GM23338 (cell line): ENCODE data around the gene SIN3B.

Experiments used
- JUNB ChIP-seq: IDR thresholded peaks from one replicate; pipeline ENCODE4 v1.6.1; 2016; ENCODE audit warnings: antibody characterized with exemption; ENCODE audit not compliant: unreplicated experiment
- POLR2AphosphoS5 ChIP-seq: IDR thresholded peaks from 2 replicates; pipeline ENCODE4 v1.6.1; 2016; ENCODE audit warnings: antibody characterized with exemption, low read depth
- STAT1 ChIP-seq: IDR thresholded peaks from one replicate; pipeline ENCODE4 v1.6.1; 2016; ENCODE audit warnings: antibody characterized with exemption; ENCODE audit not compliant: unreplicated experiment
- TF ChIP-seq, protein P1 (sequence below), 2 experiments: fragments of 200-600 bp in 1 of 2; sonication (generic) in 1 of 2; conservative IDR thresholded peaks; 2 replicates each; pipeline versions ENCODE4 v1.5.1 to v1.6.1; 2016 to 2017; ENCODE audit warnings: antibody characterized with exemption in 2 of 2, low read depth in 2 of 2, mild to moderate bottlenecking in 2 of 2, moderate library complexity in 1 of 2
- TF ChIP-seq, protein P2 (sequence below): IDR thresholded peaks from one replicate; pipeline ENCODE4 v1.6.1; 2018; ENCODE audit warnings: antibody characterized with exemption; ENCODE audit not compliant: unreplicated experiment

DNA sequence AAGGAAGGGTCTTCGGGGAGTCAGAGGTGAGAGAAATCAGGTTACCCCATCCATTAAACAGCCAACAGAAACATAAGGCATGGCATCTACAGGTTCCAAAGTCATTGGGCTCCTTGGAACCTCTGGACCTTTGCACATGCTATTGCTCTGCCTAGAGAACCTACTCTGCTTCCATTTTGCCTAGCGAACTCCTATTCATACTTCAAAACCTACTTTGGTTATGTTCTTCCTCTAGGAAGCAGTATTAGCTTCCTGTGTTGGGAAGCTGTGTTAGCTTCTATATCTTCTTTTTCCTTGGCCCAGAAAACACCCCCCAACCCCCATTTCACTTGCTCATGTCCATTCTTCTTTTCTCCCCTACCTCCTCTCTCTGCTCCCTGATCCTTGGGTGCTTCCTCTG is 99.2 kb downstream of the SIN3B start:
- TF ChIP-seq, protein P1, sequence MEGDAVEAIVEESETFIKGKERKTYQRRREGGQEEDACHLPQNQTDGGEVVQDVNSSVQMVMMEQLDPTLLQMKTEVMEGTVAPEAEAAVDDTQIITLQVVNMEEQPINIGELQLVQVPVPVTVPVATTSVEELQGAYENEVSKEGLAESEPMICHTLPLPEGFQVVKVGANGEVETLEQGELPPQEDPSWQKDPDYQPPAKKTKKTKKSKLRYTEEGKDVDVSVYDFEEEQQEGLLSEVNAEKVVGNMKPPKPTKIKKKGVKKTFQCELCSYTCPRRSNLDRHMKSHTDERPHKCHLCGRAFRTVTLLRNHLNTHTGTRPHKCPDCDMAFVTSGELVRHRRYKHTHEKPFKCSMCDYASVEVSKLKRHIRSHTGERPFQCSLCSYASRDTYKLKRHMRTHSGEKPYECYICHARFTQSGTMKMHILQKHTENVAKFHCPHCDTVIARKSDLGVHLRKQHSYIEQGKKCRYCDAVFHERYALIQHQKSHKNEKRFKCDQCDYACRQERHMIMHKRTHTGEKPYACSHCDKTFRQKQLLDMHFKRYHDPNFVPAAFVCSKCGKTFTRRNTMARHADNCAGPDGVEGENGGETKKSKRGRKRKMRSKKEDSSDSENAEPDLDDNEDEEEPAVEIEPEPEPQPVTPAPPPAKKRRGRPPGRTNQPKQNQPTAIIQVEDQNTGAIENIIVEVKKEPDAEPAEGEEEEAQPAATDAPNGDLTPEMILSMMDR (conservative IDR thresholded peaks at IDR 0.05; ENCODE audit: low read depth in 2 of 2): no peak
- no peak for TF ChIP-seq STAT1
- TF ChIP-seq, protein P2, sequence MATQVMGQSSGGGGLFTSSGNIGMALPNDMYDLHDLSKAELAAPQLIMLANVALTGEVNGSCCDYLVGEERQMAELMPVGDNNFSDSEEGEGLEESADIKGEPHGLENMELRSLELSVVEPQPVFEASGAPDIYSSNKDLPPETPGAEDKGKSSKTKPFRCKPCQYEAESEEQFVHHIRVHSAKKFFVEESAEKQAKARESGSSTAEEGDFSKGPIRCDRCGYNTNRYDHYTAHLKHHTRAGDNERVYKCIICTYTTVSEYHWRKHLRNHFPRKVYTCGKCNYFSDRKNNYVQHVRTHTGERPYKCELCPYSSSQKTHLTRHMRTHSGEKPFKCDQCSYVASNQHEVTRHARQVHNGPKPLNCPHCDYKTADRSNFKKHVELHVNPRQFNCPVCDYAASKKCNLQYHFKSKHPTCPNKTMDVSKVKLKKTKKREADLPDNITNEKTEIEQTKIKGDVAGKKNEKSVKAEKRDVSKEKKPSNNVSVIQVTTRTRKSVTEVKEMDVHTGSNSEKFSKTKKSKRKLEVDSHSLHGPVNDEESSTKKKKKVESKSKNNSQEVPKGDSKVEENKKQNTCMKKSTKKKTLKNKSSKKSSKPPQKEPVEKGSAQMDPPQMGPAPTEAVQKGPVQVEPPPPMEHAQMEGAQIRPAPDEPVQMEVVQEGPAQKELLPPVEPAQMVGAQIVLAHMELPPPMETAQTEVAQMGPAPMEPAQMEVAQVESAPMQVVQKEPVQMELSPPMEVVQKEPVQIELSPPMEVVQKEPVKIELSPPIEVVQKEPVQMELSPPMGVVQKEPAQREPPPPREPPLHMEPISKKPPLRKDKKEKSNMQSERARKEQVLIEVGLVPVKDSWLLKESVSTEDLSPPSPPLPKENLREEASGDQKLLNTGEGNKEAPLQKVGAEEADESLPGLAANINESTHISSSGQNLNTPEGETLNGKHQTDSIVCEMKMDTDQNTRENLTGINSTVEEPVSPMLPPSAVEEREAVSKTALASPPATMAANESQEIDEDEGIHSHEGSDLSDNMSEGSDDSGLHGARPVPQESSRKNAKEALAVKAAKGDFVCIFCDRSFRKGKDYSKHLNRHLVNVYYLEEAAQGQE: no peak
- TF ChIP-seq POLR2AphosphoS5: no peak
- no peak for TF ChIP-seq JUNB
